Globus pallidus (tissue), 1 donor: Measurements from ENCODE around the gene HGS.
"Not testable (repeated sequence)": the region's sequence is repeated elsewhere in the genome, so short reads cannot be mapped to it uniquely, and the experiment has no call there.

ENCODE experiments used
- DNase-seq: peaks from one replicate; pipeline ENCODE4 v3.0.0-alpha.2; 2015; ENCODE audit warnings: low spot score

HGS gene

GRCh38 chr17:81720267-81721071 lies 36.7 kb downstream of the HGS start:
- no peak for DNase-seq

GRCh38 chr17:81722184-81723120 lies 38.6 kb downstream of the HGS start:
- DNase-seq: no peak

GRCh38 chr17:81723651-81724209 lies 39.9 kb downstream of the HGS start:
- DNase-seq: no peak

GRCh38 chr17:81725439-81725838 lies 41.6 kb downstream of the HGS start:
- no peak for DNase-seq

- no peak for DNase-seq
Observed at GRCh38 chr17:81726004-81726403, 42.2 kb downstream of the HGS start.

GRCh38 chr17:81727324-81728031 lies 43.7 kb downstream of the HGS start:
- DNase-seq: no peak

GRCh38 chr17:81733507-81734404 lies 49.9 kb downstream of the HGS start:
- peak; percentile 73 for DNase-seq

- DNase-seq: no peak
Observed at GRCh38 chr17:81734405-81735263, 50.8 kb downstream of the HGS start.

- no peak for DNase-seq
Observed at GRCh38 chr17:81735264-81736102, 51.7 kb downstream of the HGS start.

- DNase-seq: no peak
Observed at GRCh38 chr17:81737947-81738800, 54.4 kb downstream of the HGS start.

- DNase-seq: no peak
Observed at GRCh38 chr17:81738801-81739393, 55.1 kb downstream of the HGS start.

- DNase-seq: not testable (repeated sequence)
Observed at GRCh38 chr17:81739593-81739992, 55.8 kb downstream of the HGS start.

- no peak for DNase-seq
Observed at GRCh38 chr17:81740395-81740961, 56.7 kb downstream of the HGS start.

GRCh38 chr17:81741049-81741593 lies 57.3 kb downstream of the HGS start:
- DNase-seq: no peak

GRCh38 chr17:81741594-81742452 lies 58.0 kb downstream of the HGS start:
- no peak for DNase-seq
